K562 (cell line): Measurements from ENCODE around the gene CHURC1. TPM values are rescaled to one million over a fixed set of nuclear protein-coding genes. Genes with fewer than 3 reads are reported as not detected.

ENCODE experiments used
- ARID2 ChIP-seq: fragments of 450-650 bp; IDR thresholded peaks from 2 replicates; pipeline ENCODE4 v1.6.1; 2017; ENCODE audit warnings: antibody characterized with exemption, mild to moderate bottlenecking
- CREM ChIP-seq: IDR thresholded peaks from 2 replicates; pipeline ENCODE4 v1.6.1; 2014; ENCODE audit warnings: antibody characterized with exemption, low read depth
- DEAF1 ChIP-seq: fragments of 450-650 bp; formaldehyde crosslinking; IDR thresholded peaks from 2 replicates; pipeline ENCODE4 v1.4.0; 2020; ENCODE audit warnings: mild to moderate bottlenecking, moderate library complexity
- GTF3C2 ChIP-seq: IDR thresholded peaks from 3 replicates; pipeline ENCODE4 v1.6.1; 2011; ENCODE audit warnings: borderline replicate concordance, mild to moderate bottlenecking, moderate library complexity; ENCODE audit not compliant: insufficient read length; ENCODE audit errors: extremely low read depth
- HBP1 ChIP-seq: fragments of 450-650 bp; formaldehyde crosslinking; IDR thresholded peaks from 2 replicates; pipeline ENCODE4 v1.4.0; 2022; ENCODE audit warnings: missing genetic modification characterization
- HNRNPK ChIP-seq: fragments of 200-400 bp; formaldehyde crosslinking; IDR thresholded peaks from one replicate; pipeline ENCODE4 v1.6.1; 2018; ENCODE audit warnings: mild to moderate bottlenecking, low read depth, low read length; ENCODE audit not compliant: poor library complexity, severe bottlenecking
- PHTF2 ChIP-seq: fragments of 250-450 bp; sonication (Bioruptor Pico); IDR thresholded peaks from 2 replicates; pipeline ENCODE4 v1.5.0; 2021; ENCODE audit warnings: mild to moderate bottlenecking
- RAD21 ChIP-seq, 2 experiments: fragments of 250-450 bp in 1 of 2; fragments of 450-650 bp in 1 of 2; sonication (Bioruptor Pico) in 1 of 2; formaldehyde crosslinking in 1 of 2; IDR thresholded peaks in 1 of 2; conservative IDR thresholded peaks in 1 of 2; 2 replicates each; pipeline versions ENCODE4 v1.4.0 to v1.8.0; 2020 to 2022; ENCODE audit warnings: mild to moderate bottlenecking in 2 of 2, moderate library complexity in 1 of 2
- SFPQ ChIP-seq: fragments of 200-400 bp; formaldehyde crosslinking; IDR thresholded peaks from 2 replicates; pipeline ENCODE4 v1.6.1; 2017; ENCODE audit warnings: mild to moderate bottlenecking, low read depth, low read length, moderate library complexity
- TARDBP ChIP-seq: fragments of 450-650 bp; IDR thresholded peaks from 2 replicates; pipeline ENCODE4 v1.6.1; 2016
- TRIM25 ChIP-seq: fragments of 450-650 bp; IDR thresholded peaks from 2 replicates; pipeline ENCODE4 v1.7.0; 2016; ENCODE audit warnings: borderline replicate concordance
- ZBTB26 ChIP-seq: fragments of 450-650 bp; formaldehyde crosslinking; IDR thresholded peaks from 2 replicates; pipeline ENCODE4 v1.4.0; 2022; ENCODE audit warnings: missing genetic modification characterization
- ZNF445 ChIP-seq: fragments of 250-450 bp; sonication (Bioruptor Pico); IDR thresholded peaks from 2 replicates; pipeline ENCODE4 v1.4.0; 2020; ENCODE audit warnings: low read depth, mild to moderate bottlenecking, moderate library complexity
- ZNF695 ChIP-seq: fragments of 450-650 bp; formaldehyde crosslinking; IDR thresholded peaks from 2 replicates; pipeline ENCODE4 v1.4.0; 2020; ENCODE audit warnings: mild to moderate bottlenecking, moderate library complexity
- ZNF764 ChIP-seq: fragments of 250-450 bp; sonication (Bioruptor Pico); IDR thresholded peaks from 2 replicates; pipeline ENCODE4 v1.4.0; 2020; ENCODE audit warnings: low read depth, mild to moderate bottlenecking, moderate library complexity
- ZNF77 ChIP-seq: fragments of 250-450 bp; sonication (Bioruptor Pico); IDR thresholded peaks from 2 replicates; pipeline ENCODE4 v1.5.0; 2020
- polyA plus RNA-seq, 8 experiments: library from polyadenylated mRNA; depleted of rRNA in 4 of 8; stranded (reverse) in 5 of 8; unstranded in 3 of 8; fragments of >200 nt; fragmentation: Nextera tagmentation in 2 of 8; fragmentation: Illumina TruSeq in 1 of 8; extraction: Ambion mirVana in 2 of 8; extraction: Trizol in 1 of 8; gene quantifications; 2 replicates each; pipeline versions ENCODE4 v1.2.1 to v1.2.3, GENCODE V29; 2011 to 2014; ENCODE audit warnings: inconsistent platforms in 1 of 8, missing spikeins in 1 of 8
- total RNA-seq, 7 experiments: library from RNA; depleted of rRNA in 6 of 7; stranded (reverse); fragments of >200 nt in 6 of 7; fragmentation: Illumina TruSeq in 2 of 7; extraction: Trizol in 2 of 7; gene quantifications; 2 replicates each; pipeline versions ENCODE4 v1.2.1 to v1.2.3, GENCODE V29; 2011 to 2021; ENCODE audit warnings: low replicate concordance in 1 of 7

CHURC1 gene
- total and polyA plus RNA-seq, 9 of the 15 experiments (the other 6 are each of a cell fraction or from before 2014, with no cell fraction given): 27.3 to 239 (median 45.6) TPM

- no peak for TF ChIP-seq HBP1 (CRISPR knock-in tag)
- no peak for TF ChIP-seq PHTF2 (CRISPR knock-in tag)
- no peak for TF ChIP-seq ZBTB26
- TF ChIP-seq HNRNPK: no peak
- no peak for TF ChIP-seq ZNF764 (CRISPR knock-in tag)
- TF ChIP-seq RAD21 (CRISPR knock-in tag; conservative IDR thresholded peaks at IDR 0.05 in 1 of 2, IDR thresholded peaks at IDR 0.05 in 1 of 2): peak; percentile 92 to 99
- TF ChIP-seq ARID2: 0 out of 2 replicates have a peak, but pooled peaks have one; percentile 15
- TF ChIP-seq ZNF77 (CRISPR knock-in tag): no peak
- no peak for TF ChIP-seq ZNF445
- no peak for TF ChIP-seq TRIM25
- TF ChIP-seq SFPQ: no peak
- peak; percentile 31; the same call in 1 of the 2 replicates for TF ChIP-seq CREM
- no peak for TF ChIP-seq ZNF695 (CRISPR knock-in tag)
- TF ChIP-seq DEAF1 (CRISPR knock-in tag): peak; percentile 83
- TF ChIP-seq GTF3C2: no peak
- no peak for TF ChIP-seq TARDBP
Observed at GRCh38 chr14:64891839-64892375, 22.3 kb upstream of the CHURC1 start (continued).
